K562 (cell line): Measurements from ENCODE around the gene SCPEP1. TPM values are rescaled to one million over a fixed set of nuclear protein-coding genes. Genes with fewer than 3 reads are reported as not detected.

Source experiments
- ATAC-seq: fragments of 200-7000 bp; cut with Tn5 transposase; 3 replicates; pipeline ENCODE4 v1.9.1; 2020; ENCODE audit warnings: moderate library complexity
- BruUV-seq: library from RNA; stranded (reverse); fragments of 400-500 nt; replicated peaks from 2 replicates; lab custom pipeline; 2021; lab: Mats Ljungman, UMichigan
- CTCF ChIA-PET: fragments of 300-600 bp; formaldehyde crosslinking; extraction: SDS; loops from one replicate; lab custom pipeline; 2021; ENCODE audit warnings: low intra/inter-chr PET ratio; lab: Yijun Ruan, JAX
- POLR2A ChIA-PET: fragments of 300-600, 350-650 bp; sonication (Branson Sonifier 250); formaldehyde crosslinking; extraction: SDS; loops from one replicate; lab custom pipeline; 2021; ENCODE audit warnings: antibody characterized with exemption, inconsistent platforms; lab: Yijun Ruan, JAX
- DNase-seq, 4 experiments: peaks; one replicate each; pipeline versions ENCODE4 v3.0.0 to v3.0.0-alpha.2; 2011 to 2018; ENCODE audit warnings: low spot score in 3 of 4, mixed read lengths in 3 of 4; ENCODE audit errors: extremely low read depth in 1 of 4
- FAIRE-seq: peaks from 2 replicates; lab custom pipeline; 2011; peaks lifted over from hg19 to GRCh38; lab: Jason Lieb, UNC
- H2AFZ ChIP-seq: 2 replicates; pipeline ENCODE4 v1.6.0; 2011; ENCODE audit warnings: low read depth, low read length, control low read depth, inconsistent platforms
- H3K27ac ChIP-seq: fragments of 200-600 bp; 3 replicates; pipeline ENCODE4 v1.8.0; 2011; ENCODE audit warnings: low read depth, mild to moderate bottlenecking, control low read depth, inconsistent platforms, low read length, moderate library complexity, mixed read lengths; ENCODE audit errors: extremely low read depth
- H3K27me3 ChIP-seq, 2 experiments: fragments of 300-600 bp in 1 of 2; 2 replicates in 1 of 2; 3 replicates in 1 of 2; pipeline versions ENCODE4 v1.6.0 to v1.8.0; 2011; ENCODE audit warnings: inconsistent platforms in 2 of 2, low read length in 2 of 2, mild to moderate bottlenecking in 1 of 2, mixed read lengths in 1 of 2, moderate library complexity in 1 of 2; ENCODE audit not compliant: control insufficient read depth in 2 of 2, insufficient read depth in 2 of 2
- H3K36me3 ChIP-seq: fragments of 300-600 bp; 3 replicates; pipeline ENCODE4 v1.8.0; 2011; ENCODE audit warnings: mild to moderate bottlenecking, low read length, inconsistent platforms; ENCODE audit not compliant: control insufficient read depth, insufficient read depth
- H3K4me1 ChIP-seq, 2 experiments: fragments of 200-600 bp in 1 of 2; replicated peaks in 1 of 2; 2 replicates in 1 of 2; 3 replicates in 1 of 2; pipeline versions ENCODE4 v1.5.1 to v1.8.0; 2011; ENCODE audit warnings: inconsistent platforms in 2 of 2, low read length in 2 of 2, mild to moderate bottlenecking in 1 of 2, mixed read lengths in 1 of 2, moderate library complexity in 1 of 2; ENCODE audit not compliant: control insufficient read depth in 2 of 2, insufficient read depth in 2 of 2
- H3K4me2 ChIP-seq: 2 replicates; pipeline ENCODE4 v1.6.1; 2011; ENCODE audit warnings: low read length, control low read depth, inconsistent platforms, mixed read lengths; ENCODE audit not compliant: insufficient read depth
- H3K4me3 ChIP-seq: fragments of 200-600 bp; sonication (generic), shearing (Covaris generic); 2 replicates; pipeline ENCODE4 v1.5.1; 2016; ENCODE audit warnings: control low read depth, inconsistent platforms
- H3K79me2 ChIP-seq: fragments of 200-600 bp; 3 replicates; pipeline ENCODE4 v1.8.0; 2011; ENCODE audit warnings: low read length, inconsistent platforms; ENCODE audit not compliant: control insufficient read depth, insufficient read depth
- H3K9ac ChIP-seq, 2 experiments: 2 replicates each; pipeline versions ENCODE4 v1.6.0 to v1.6.1; 2011; ENCODE audit warnings: low read depth in 2 of 2, low read length in 2 of 2, control low read depth in 1 of 2, inconsistent platforms in 1 of 2, mild to moderate bottlenecking in 1 of 2, mixed read lengths in 1 of 2; ENCODE audit not compliant: insufficient read depth in 1 of 2
- H3K9me1 ChIP-seq: one replicate; pipeline ENCODE4 v1.6.0; 2011; ENCODE audit warnings: inconsistent platforms, mild to moderate bottlenecking, low read length, moderate library complexity; ENCODE audit not compliant: control insufficient read depth, insufficient read depth
- H3K9me3 ChIP-seq: replicated peaks from 2 replicates; pipeline ENCODE4 v1.5.1; 2011; ENCODE audit warnings: low read depth, low read length, inconsistent platforms; ENCODE audit not compliant: control insufficient read depth, insufficient read depth
- H4K20me1 ChIP-seq: replicated peaks from 2 replicates; pipeline ENCODE4 v1.6.1; 2011; ENCODE audit warnings: low read length, inconsistent platforms, mixed read lengths; ENCODE audit not compliant: control insufficient read depth, insufficient read depth
- ATF3 ChIP-seq, 2 experiments: fragments of 450-650 bp in 1 of 2; sonication (generic) in 1 of 2; formaldehyde crosslinking in 1 of 2; IDR thresholded peaks in 1 of 2; conservative IDR thresholded peaks in 1 of 2; 2 replicates each; pipeline versions ENCODE4 v1.6.1 to v1.8.1; 2016 to 2023; ENCODE audit warnings: mild to moderate bottlenecking in 2 of 2, moderate library complexity in 2 of 2, inconsistent platforms in 1 of 2, missing genetic modification reagents in 1 of 2
- CBX2 ChIP-seq: fragments of 200-600 bp; sonication (generic); IDR thresholded peaks from one replicate; pipeline ENCODE4 v1.6.1; 2012; ENCODE audit warnings: mild to moderate bottlenecking, low read length, inconsistent platforms; ENCODE audit not compliant: insufficient read depth, poor library complexity, severe bottlenecking
- E2F4 ChIP-seq: sonication (generic); formaldehyde crosslinking; IDR thresholded peaks from 2 replicates; pipeline ENCODE4 v1.8.0; 2022; ENCODE audit warnings: mild to moderate bottlenecking, low read depth, missing genetic modification reagents
- PHF21A ChIP-seq: fragments of 450-650 bp; IDR thresholded peaks from 2 replicates; pipeline ENCODE4 v1.6.1; 2017; ENCODE audit warnings: low read depth, borderline replicate concordance
- ZNF143 ChIP-seq: sonication (generic); formaldehyde crosslinking; IDR thresholded peaks from 2 replicates; pipeline ENCODE4 v1.9.0; 2022; ENCODE audit warnings: mild to moderate bottlenecking, missing genetic modification reagents
- ZNF407 ChIP-seq: fragments of 450-650 bp; IDR thresholded peaks from 2 replicates; pipeline ENCODE4 v1.6.1; 2016; ENCODE audit warnings: low read depth
- ZNF445 ChIP-seq: fragments of 250-450 bp; sonication (Bioruptor Pico); IDR thresholded peaks from 2 replicates; pipeline ENCODE4 v1.4.0; 2020; ENCODE audit warnings: low read depth, mild to moderate bottlenecking, moderate library complexity
- WGBS: fragments of 100-300 bp; shearing (Covaris generic); methylation state at CpG from one replicate; pipeline ENCODE4 v1.1.6; 2016; ENCODE audit warnings: low coverage, mixed read lengths; ENCODE audit not compliant: insufficient coverage; ENCODE audit errors: missing lambda C conversion rate; 5-methylcytosine and 5-hydroxymethylcytosine counted together
- in situ Hi-C: fragments of 300-500 bp; cut with MboI; formaldehyde crosslinking; loops from 4 replicates; pipeline ENCODE4 v1.15.0; 2018; ENCODE audit warnings: inconsistent platforms, mixed read lengths
- intact Hi-C: fragments of 100-400 bp; cut with micrococcal nuclease; formaldehyde crosslinking; loops from 2 replicates; pipeline ENCODE4 v1.14.2; 2022
- polyA plus RNA-seq, 8 experiments: library from polyadenylated mRNA; depleted of rRNA in 4 of 8; stranded (reverse) in 5 of 8; unstranded in 3 of 8; fragments of >200 nt; fragmentation: Nextera tagmentation in 2 of 8; fragmentation: Illumina TruSeq in 1 of 8; extraction: Ambion mirVana in 2 of 8; extraction: Trizol in 1 of 8; gene quantifications; 2 replicates each; pipeline versions ENCODE4 v1.2.1 to v1.2.3, GENCODE V29; 2011 to 2014; ENCODE audit warnings: inconsistent platforms in 1 of 8, missing spikeins in 1 of 8
- total RNA-seq, 7 experiments: library from RNA; depleted of rRNA in 6 of 7; stranded (reverse); fragments of >200 nt in 6 of 7; fragmentation: Illumina TruSeq in 2 of 7; extraction: Trizol in 2 of 7; gene quantifications; 2 replicates each; pipeline versions ENCODE4 v1.2.1 to v1.2.3, GENCODE V29; 2011 to 2021; ENCODE audit warnings: low replicate concordance in 1 of 7

SCPEP1 gene
- total and polyA plus RNA-seq, 9 of the 15 experiments (the other 6 are each of a cell fraction or from before 2014, with no cell fraction given), result 5.1 to 14.8 (median 7.2) TPM

- peaks cover 7 to 15% of the 10 kb centered on the region in 2 experiments; a peak in 3 of 5 replicates for H3K4me1 ChIP-seq
- CTCF ChIA-PET, result no interaction called here
- no peak overlapping the region for H3K4me2 ChIP-seq
- H4K20me1 ChIP-seq, result no peaks in the 10 kb centered on the region
- ATAC-seq, result no peak
- intact Hi-C loops (no loop called here), in situ Hi-C loops (no loop called here)
- no peak for FAIRE-seq
- no peak overlapping the region for H3K4me3 ChIP-seq
- DNase-seq, result no peak
- no TSS peak for BruUV-seq
- H2AFZ ChIP-seq, result no peak overlapping the region
- H3K9me3 ChIP-seq, result no peaks in the 10 kb centered on the region
- no peaks in the 10 kb centered on the region for H3K9me1 ChIP-seq
- WGBS, result 84% methylated on average over 52 of the region's 69 CpGs
- POLR2A ChIA-PET, result interaction anchor here (1.6 kb wide), 1 partner anchor 8 kb away, joined by 5 read pairs; no protein-coding TSS in a partner anchor
- H3K36me3 ChIP-seq, result no peaks in the 10 kb centered on the region
- H3K9ac ChIP-seq, result no peak overlapping the region
- H3K27me3 ChIP-seq, result no peaks in the 10 kb centered on the region
- no peak overlapping the region for H3K27ac ChIP-seq
- H3K79me2 ChIP-seq, result no peaks in the 10 kb centered on the region
- TF ChIP-seq ZNF143 (CRISPR knock-in tag), result no peak
- no peak for TF ChIP-seq E2F4
- no peak for TF ChIP-seq PHF21A
- TF ChIP-seq CBX2, result no peak
- no peak for TF ChIP-seq ZNF407
- TF ChIP-seq ZNF445 (CRISPR knock-in tag), result no peak
- TF ChIP-seq ATF3 (IDR thresholded peaks at IDR 0.05), result no peak
- TF ChIP-seq ATF3 (CRISPR knock-in tag; conservative IDR thresholded peaks at IDR 0.05), result no peak
These were observed 68.2 kb downstream of the SCPEP1 start for GRCh38 chr17:57045868-57046704.
